AG09309 (cell line): ENCODE data around the gene MACROD1.

Experiments
- DNase-seq: peaks from one replicate; pipeline ENCODE4 v3.0.0-alpha.2; 2010; ENCODE audit warnings: low read depth
- H3K4me3 ChIP-seq: 2 replicates; pipeline ENCODE4 v1.5.1; 2011; ENCODE audit warnings: mild to moderate bottlenecking, low read depth, low read length, moderate library complexity; ENCODE audit not compliant: control insufficient read depth
- CTCF ChIP-seq: IDR thresholded peaks from 2 replicates; pipeline ENCODE4 v1.5.1; 2011; ENCODE audit warnings: mild to moderate bottlenecking, low read depth, low read length, inconsistent platforms; ENCODE audit not compliant: insufficient read depth, control insufficient read depth; ENCODE audit errors: missing control alignments

Gene MACROD1

GRCh38 chr11:64185175-64185692 is 19.3 kb upstream of the MACROD1 start:
- TF ChIP-seq CTCF, result peak; percentile 52
- peak overlapping the region; percentile 79 for H3K4me3 ChIP-seq
- DNase-seq, result peak; percentile 47

DNA sequence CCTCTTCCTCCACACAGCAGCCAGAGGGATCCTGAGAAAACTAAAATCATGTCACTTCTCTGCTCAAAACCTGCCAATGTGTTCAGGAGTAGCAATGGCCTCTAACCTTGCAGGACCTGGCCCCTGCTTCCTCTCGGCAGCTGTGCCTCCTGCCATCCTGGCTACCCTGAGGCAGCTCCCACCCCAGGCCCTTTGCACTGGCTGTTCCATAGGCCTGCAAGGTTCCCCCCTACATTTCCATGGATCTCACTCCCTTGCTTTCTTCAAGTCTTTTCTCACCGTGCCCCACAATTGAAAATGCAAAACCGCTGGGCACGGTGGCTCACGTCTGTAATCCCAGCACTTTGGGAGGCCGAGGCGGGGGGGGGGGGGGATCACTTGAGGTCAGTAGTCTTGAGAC is 18.0 kb upstream of the MACROD1 start:
- no peak for TF ChIP-seq CTCF
- DNase-seq, result no peak
- no peak overlapping the region for H3K4me3 ChIP-seq

DNA sequence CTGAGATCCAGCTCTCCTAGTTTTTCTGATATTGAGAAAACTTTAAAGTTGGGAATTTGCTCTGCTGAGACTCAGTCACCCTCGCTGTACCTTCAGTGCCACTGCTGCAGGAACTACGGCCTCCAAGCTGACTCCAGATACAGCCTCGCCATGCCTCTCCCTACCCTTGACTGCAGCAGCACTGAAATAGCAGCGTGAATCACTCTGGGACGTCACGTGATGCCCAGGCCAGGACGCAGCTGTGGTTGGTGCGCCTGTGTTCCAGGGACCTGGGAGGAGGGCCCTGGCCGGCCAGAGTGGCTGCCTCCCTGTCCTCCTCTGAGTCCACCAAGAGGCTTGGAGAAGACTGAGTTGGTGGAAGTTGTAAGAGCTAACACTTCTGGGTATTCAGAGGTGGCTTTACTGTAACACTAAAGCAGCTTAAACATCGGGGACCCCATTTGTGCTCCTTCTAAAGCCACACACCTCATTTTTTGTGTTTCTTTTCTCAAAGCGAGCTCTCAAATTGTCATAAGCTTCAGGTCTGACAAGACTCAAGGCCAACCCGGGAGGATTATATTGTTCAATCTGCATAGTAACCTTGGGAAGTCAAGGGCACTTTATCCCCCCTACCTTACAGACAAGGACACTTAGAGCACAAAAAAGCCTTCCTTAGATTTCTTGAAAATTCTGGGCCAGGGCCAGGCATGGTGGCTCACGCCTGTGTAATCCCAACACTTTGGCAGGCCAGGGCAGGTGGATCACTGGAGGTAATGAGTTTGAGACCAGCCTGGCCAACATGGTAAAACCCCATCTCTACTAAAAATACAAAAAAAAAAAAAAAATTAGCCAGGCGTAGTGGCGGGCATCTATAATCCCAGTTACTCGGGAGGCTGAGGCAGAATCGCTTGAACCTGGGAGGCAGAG is 15.8 kb upstream of the MACROD1 start:
- TF ChIP-seq CTCF, result no peak
- H3K4me3 ChIP-seq, result no peak overlapping the region
- peak; percentile 73 for DNase-seq

DNA sequence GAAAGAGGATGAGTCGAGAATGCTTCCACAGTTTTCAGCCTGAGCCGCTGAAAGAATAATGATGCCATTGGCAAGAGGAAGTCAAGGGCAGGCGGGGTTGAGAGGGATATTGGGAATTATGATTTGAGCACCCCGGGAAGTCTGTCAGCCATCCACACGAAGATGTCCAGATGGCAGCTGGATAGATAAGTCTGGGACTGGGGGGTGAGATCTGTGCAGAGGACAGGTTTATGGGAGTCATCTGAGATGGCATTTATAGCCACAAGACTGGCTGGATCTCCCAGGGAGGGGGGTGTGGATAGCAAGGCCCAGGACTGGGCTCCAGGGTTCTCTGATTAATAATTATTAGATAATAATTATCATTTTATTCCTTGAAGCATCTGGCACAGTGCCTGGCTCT is 15.0 kb upstream of the MACROD1 start:
- no peak for TF ChIP-seq CTCF
- H3K4me3 ChIP-seq, result no peak overlapping the region
- DNase-seq, result no peak

DNA sequence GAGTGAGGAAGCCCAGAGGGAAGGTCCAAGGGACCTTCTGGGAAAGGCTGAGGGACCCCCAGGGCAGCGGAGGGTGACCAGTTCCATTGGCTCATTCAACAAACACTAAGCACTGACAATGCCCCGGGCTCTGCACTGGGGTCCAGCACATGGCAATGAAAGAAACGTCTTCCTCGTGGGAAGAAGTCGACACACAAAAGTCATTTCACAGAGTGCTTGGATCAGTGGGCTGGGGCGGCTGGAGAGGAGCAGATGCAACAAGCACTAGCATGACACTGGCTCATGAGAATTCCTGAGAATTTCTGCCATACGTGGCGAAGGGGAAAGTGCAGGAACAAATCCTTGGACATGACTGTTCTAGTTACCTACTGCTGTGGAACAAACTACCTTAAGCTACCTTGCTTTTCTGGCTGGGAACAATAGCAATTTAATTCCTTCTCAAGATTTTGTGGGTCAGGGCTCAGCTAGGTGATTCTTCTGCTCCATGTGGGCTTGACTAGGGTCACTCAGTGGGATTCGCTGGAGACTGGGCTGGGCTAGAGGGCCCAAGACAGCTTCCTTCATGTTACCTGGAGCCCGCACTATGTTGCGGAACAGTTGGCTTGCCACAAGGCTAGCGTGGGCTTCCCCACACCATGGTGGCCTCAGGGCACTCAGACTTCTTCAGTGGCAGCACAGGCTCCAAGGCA is 13.2 kb upstream of the MACROD1 start:
- no peak overlapping the region for H3K4me3 ChIP-seq
- TF ChIP-seq CTCF, result no peak
- DNase-seq, result no peak

GRCh38 chr11:64178203-64178602 is 12.3 kb upstream of the MACROD1 start:
- TF ChIP-seq CTCF, result no peak
- DNase-seq, result no peak
- H3K4me3 ChIP-seq, result no peak overlapping the region
